GM23338 (cell line): ENCODE data around the gene SOSTDC1. TPM values are rescaled to one million over a fixed set of nuclear protein-coding genes. Genes with fewer than 3 reads are reported as not detected.
"Not testable (repeated sequence)": the region's sequence is repeated elsewhere in the genome, so short reads cannot be mapped to it uniquely, and the experiment has no call there.

Source experiments
- ATAC-seq: fragments of 200-7000 bp; cut with Tn5 transposase; 3 replicates; pipeline ENCODE4 v1.9.1; 2020
- DNase-seq: peaks from one replicate; pipeline ENCODE4 v3.0.0-alpha.2; 2015; ENCODE audit warnings: low spot score
- H2AFZ ChIP-seq: fragments of 200-600 bp; sonication (generic); 2 replicates; pipeline ENCODE4 v1.8.0; 2016; ENCODE audit warnings: antibody characterized with exemption, mild to moderate bottlenecking, moderate library complexity
- H3F3A ChIP-seq: fragments of 200-600 bp; sonication (generic); replicated peaks from 2 replicates; pipeline ENCODE4 v1.8.0; 2017; ENCODE audit warnings: antibody characterized with exemption, mixed run types, low read depth
- H3K27ac ChIP-seq: fragments of 200-600 bp; sonication (generic); 2 replicates; pipeline ENCODE4 v1.6.1; 2016; ENCODE audit warnings: low read depth
- H3K27me3 ChIP-seq: fragments of 200-600 bp; sonication (generic); 2 replicates; pipeline ENCODE4 v1.8.0; 2016; ENCODE audit warnings: mild to moderate bottlenecking, mixed run types, moderate library complexity; ENCODE audit not compliant: insufficient read depth
- H3K36me3 ChIP-seq: fragments of 200-600 bp; sonication (generic); 2 replicates; pipeline ENCODE4 v1.8.0; 2016; ENCODE audit warnings: mild to moderate bottlenecking; ENCODE audit not compliant: insufficient read depth
- H3K4me1 ChIP-seq: fragments of 200-600 bp; sonication (generic); 2 replicates; pipeline ENCODE4 v1.8.0; 2016; ENCODE audit warnings: mild to moderate bottlenecking, moderate library complexity; ENCODE audit not compliant: insufficient read depth
- H3K4me2 ChIP-seq: fragments of 200-600 bp; sonication (generic); 2 replicates; pipeline ENCODE4 v1.7.1; 2017; ENCODE audit warnings: mixed run types
- H3K4me3 ChIP-seq: fragments of 200-600 bp; sonication (generic); 2 replicates; pipeline ENCODE4 v1.6.1; 2016; ENCODE audit warnings: mixed run types
- H3K79me2 ChIP-seq: fragments of 200-600 bp; sonication (generic); replicated peaks from 2 replicates; pipeline ENCODE4 v1.8.0; 2017; ENCODE audit warnings: mild to moderate bottlenecking; ENCODE audit not compliant: insufficient read depth
- H3K9me2 ChIP-seq: fragments of 200-600 bp; sonication (generic); 2 replicates; pipeline ENCODE4 v1.8.0; 2017; ENCODE audit not compliant: insufficient read depth
- H4K20me1 ChIP-seq: fragments of 200-600 bp; sonication (generic); replicated peaks from 2 replicates; pipeline ENCODE4 v1.8.0; 2017; ENCODE audit warnings: mild to moderate bottlenecking; ENCODE audit not compliant: insufficient read depth
- H3K27ac Mint-ChIP-seq: 2 replicates; pipeline ENCODE4 v1.8.0; 2020; ENCODE audit warnings: inconsistent platforms, mild to moderate bottlenecking, moderate library complexity, mixed read lengths
- H3K27me3 Mint-ChIP-seq: 3 replicates; pipeline ENCODE4 v1.8.0; 2022; ENCODE audit warnings: low read depth, mild to moderate bottlenecking, moderate library complexity, mixed read lengths, inconsistent platforms; ENCODE audit not compliant: insufficient read depth, poor library complexity
- H3K36me3 Mint-ChIP-seq: 3 replicates; pipeline ENCODE4 v1.8.0; 2021; ENCODE audit warnings: low read depth, mild to moderate bottlenecking, inconsistent platforms, moderate library complexity, mixed read lengths
- H3K4me1 Mint-ChIP-seq: 3 replicates; pipeline ENCODE4 v1.8.0; 2020; ENCODE audit warnings: mild to moderate bottlenecking, inconsistent platforms, mixed read lengths
- H3K4me3 Mint-ChIP-seq: 3 replicates; pipeline ENCODE4 v1.8.0; 2021; ENCODE audit warnings: moderate library complexity, mild to moderate bottlenecking, inconsistent platforms, mixed read lengths
- H3K9me3 Mint-ChIP-seq: 3 replicates; pipeline ENCODE4 v1.8.0; 2020; ENCODE audit warnings: moderate library complexity, mild to moderate bottlenecking, inconsistent platforms, mixed read lengths
- CREB1 ChIP-seq: fragments of 250-450 bp; sonication (Bioruptor Pico); IDR thresholded peaks from 2 replicates; pipeline ENCODE4 v1.5.0; 2020; ENCODE audit warnings: low read depth, mild to moderate bottlenecking, moderate library complexity
- CTCF ChIP-seq, 2 experiments: fragments of 200-600 bp in 1 of 2; sonication (generic) in 1 of 2; conservative IDR thresholded peaks; 2 replicates each; pipeline versions ENCODE4 v1.5.1 to v1.6.1; 2016 to 2017; ENCODE audit warnings: antibody characterized with exemption in 2 of 2, low read depth in 2 of 2, mild to moderate bottlenecking in 2 of 2, moderate library complexity in 1 of 2
- EZH2 ChIP-seq: fragments of 200-600 bp; sonication (generic); IDR thresholded peaks from one replicate; pipeline ENCODE4 v1.8.0; 2017; ENCODE audit warnings: antibody characterized with exemption, mild to moderate bottlenecking, low read depth; ENCODE audit not compliant: unreplicated experiment
- EZH2phosphoT487 ChIP-seq: fragments of 200-600 bp; sonication (generic); IDR thresholded peaks from one replicate; pipeline ENCODE4 v1.8.1; 2018; ENCODE audit warnings: antibody characterized with exemption; ENCODE audit not compliant: unreplicated experiment
- JUNB ChIP-seq: IDR thresholded peaks from one replicate; pipeline ENCODE4 v1.6.1; 2016; ENCODE audit warnings: antibody characterized with exemption; ENCODE audit not compliant: unreplicated experiment
- POLR2AphosphoS5 ChIP-seq: IDR thresholded peaks from 2 replicates; pipeline ENCODE4 v1.6.1; 2016; ENCODE audit warnings: antibody characterized with exemption, low read depth
- ZNF114 ChIP-seq: fragments of 250-450 bp; sonication (Bioruptor Pico); IDR thresholded peaks from 2 replicates; pipeline ENCODE4 v1.5.0; 2020; ENCODE audit warnings: mild to moderate bottlenecking, moderate library complexity
- ZNF331 ChIP-seq: fragments of 250-450 bp; sonication (Bioruptor Pico); IDR thresholded peaks from 2 replicates; pipeline ENCODE4 v1.5.0; 2020; ENCODE audit warnings: low read depth, mild to moderate bottlenecking, moderate library complexity
- polyA plus RNA-seq: library from polyadenylated mRNA; unstranded; fragments of >200 nt; fragmentation: Nextera tagmentation; extraction: Ambion mirVana; gene quantifications from 2 replicates; pipeline ENCODE4 v1.2.1, GENCODE V29; 2016
- total RNA-seq: library from RNA; depleted of rRNA; stranded (reverse); fragments of >200 nt; shearing (Covaris generic); gene quantifications from 2 replicates; pipeline ENCODE4 v1.2.3, GENCODE V29; 2014

The SOSTDC1 gene
- total and polyA plus RNA-seq, 2 experiments from 2014 or later = 0.76 to 1.0 TPM

GRCh38 chr7:16511314-16511713 lies 45.8 kb upstream of the SOSTDC1 start (continued):
- no peak for TF ChIP-seq POLR2AphosphoS5
- no peak for TF ChIP-seq CREB1 (CRISPR knock-in tag)
- TF ChIP-seq EZH2 = no peak
- no peak for TF ChIP-seq CTCF (conservative IDR thresholded peaks at IDR 0.05; ENCODE audit: low read depth in 2 of 2)
- no peak for TF ChIP-seq ZNF331
- no peak for TF ChIP-seq ZNF114 (CRISPR knock-in tag)
- TF ChIP-seq JUNB = no peak

- H3K27me3 ChIP-seq = no peaks in the 10 kb centered on the region
- H3K4me2 ChIP-seq = no peak overlapping the region
- H4K20me1 ChIP-seq = no peaks in the 10 kb centered on the region
- H3K4me1 ChIP-seq = peaks cover 8% of the 10 kb centered on the region; the same call in 1 of the 2 replicates
- H3K79me2 ChIP-seq = no peaks in the 10 kb centered on the region
- peaks cover 9% of the 10 kb centered on the region; the same call in 1 of the 3 replicates for H3K4me1 Mint-ChIP-seq
- H3F3A ChIP-seq = no peaks in the 10 kb centered on the region
- no peak overlapping the region for H2AFZ ChIP-seq
- H3K27me3 Mint-ChIP-seq = no peaks in the 10 kb centered on the region
- no peak overlapping the region for H3K4me3 Mint-ChIP-seq
- TF ChIP-seq EZH2phosphoT487 = no peak
- TF ChIP-seq ZNF331 = no peak
- no peak for TF ChIP-seq CTCF (conservative IDR thresholded peaks at IDR 0.05; ENCODE audit: low read depth in 2 of 2)
- H3K27ac ChIP-seq = no peak overlapping the region
- no peak overlapping the region for H3K4me3 ChIP-seq
- H3K9me2 ChIP-seq = peaks cover 9% of the 10 kb centered on the region; the same call in 1 of the 2 replicates
- H3K36me3 ChIP-seq = no peaks in the 10 kb centered on the region
- no peak overlapping the region for H3K27ac Mint-ChIP-seq
- ATAC-seq (no peak), DNase-seq (no peak)
- H3K36me3 Mint-ChIP-seq = no peaks in the 10 kb centered on the region
- H3K9me3 Mint-ChIP-seq = no peaks in the 10 kb centered on the region
Measured at GRCh38 chr7:16509829-16510228, 44.3 kb upstream of the SOSTDC1 start.

DNA sequence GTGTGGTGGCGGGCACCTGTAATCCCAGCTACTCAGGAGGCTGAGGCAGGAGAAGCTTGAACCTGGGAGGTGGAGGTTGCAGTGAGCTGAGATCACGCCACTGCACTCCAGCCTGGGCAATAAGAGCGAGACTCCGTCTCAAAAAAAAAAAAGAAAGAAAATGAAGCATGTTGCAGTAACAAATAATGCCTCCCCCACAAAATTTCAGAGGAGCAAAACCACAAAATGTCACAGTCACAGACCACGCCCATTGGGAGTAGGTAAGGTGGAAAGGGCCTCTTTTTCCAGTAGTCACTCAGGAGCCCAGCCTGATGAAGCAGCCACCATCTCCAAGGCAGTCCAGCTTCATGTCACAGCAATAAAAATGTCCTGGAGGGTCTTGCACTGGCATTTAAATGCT lies 40.9 kb upstream of the SOSTDC1 start:
- not testable (repeated sequence) for H3K4me3 ChIP-seq, H3K27me3 Mint-ChIP-seq, H3K79me2 ChIP-seq, ATAC-seq, DNase-seq, H3K4me1 Mint-ChIP-seq, H3K9me3 Mint-ChIP-seq, H4K20me1 ChIP-seq, H3K4me1 ChIP-seq, H3K36me3 ChIP-seq, H3K4me2 ChIP-seq, H3K4me3 Mint-ChIP-seq, H3K9me2 ChIP-seq, H2AFZ ChIP-seq, H3K36me3 Mint-ChIP-seq, H3K27me3 ChIP-seq, H3K27ac ChIP-seq, H3K27ac Mint-ChIP-seq, H3F3A ChIP-seq
